ENCODE measurements around the gene ANTXR1.

Gene ANTXR1

GRCh38 chr2:69291721-69292120, 278.7 kb downstream of the ANTXR1 start:
- DNase-seq, result no peak

DNA sequence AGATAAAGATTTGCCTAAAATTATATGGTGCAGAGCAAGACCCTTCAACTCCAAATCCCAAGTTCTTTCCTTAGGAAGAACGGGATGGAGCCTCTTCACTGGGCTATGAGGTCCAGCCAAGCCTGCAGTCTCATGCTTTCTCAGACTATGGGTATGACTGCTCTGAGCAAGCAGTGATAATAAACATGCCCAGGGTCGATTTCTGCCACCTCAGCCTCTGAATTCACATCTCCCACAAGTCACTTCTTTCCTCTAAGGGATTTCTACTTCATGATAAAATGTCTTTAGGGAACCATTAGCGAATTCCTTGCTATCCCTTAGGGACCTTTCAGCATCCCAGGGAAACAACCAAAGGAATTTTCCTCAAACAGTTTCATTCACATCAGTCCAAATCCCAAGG, 279.3 kb downstream of the ANTXR1 start:
- no peak for DNase-seq

- no peak for DNase-seq
These were observed 283.4 kb downstream of the ANTXR1 start for GRCh38 chr2:69296421-69296820.

DNA sequence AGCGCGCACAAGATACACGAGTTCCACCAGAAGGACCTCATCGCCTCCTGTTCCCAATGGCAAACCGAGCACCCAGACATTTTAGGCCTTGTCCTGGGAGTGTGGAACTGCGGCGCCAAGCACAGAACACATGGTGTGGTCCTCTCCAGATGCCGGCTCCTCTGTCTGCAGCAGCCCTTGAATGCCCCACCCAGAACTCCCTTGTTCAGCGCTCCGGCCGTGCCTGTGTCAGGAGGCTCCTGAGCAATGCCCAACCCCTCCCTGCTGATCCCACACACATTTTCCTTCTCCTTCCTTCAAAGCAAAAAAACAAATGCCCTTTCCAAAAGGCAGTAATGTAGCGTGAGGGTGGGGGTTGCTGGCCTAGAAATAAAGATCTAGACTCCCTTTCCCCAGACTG, 284.2 kb downstream of the ANTXR1 start:
- no peak for DNase-seq

GRCh38 chr2:69298261-69298660, 285.3 kb downstream of the ANTXR1 start:
- DNase-seq, result no peak

- no peak for DNase-seq
These were observed 285.9 kb downstream of the ANTXR1 start for GRCh38 chr2:69298862-69299261.

Measured in activated CD4-positive, alpha-beta T cell treated with anti-CD3 and anti-CD28 coated beads for 48 hours (primary cell).